GM04504 (cell line): ENCODE results near the gene RHOF.

Experiments
- DNase-seq: peaks from one replicate; pipeline ENCODE4 v3.0.0-alpha.2; 2012; ENCODE audit warnings: low read depth

Gene RHOF

DNA sequence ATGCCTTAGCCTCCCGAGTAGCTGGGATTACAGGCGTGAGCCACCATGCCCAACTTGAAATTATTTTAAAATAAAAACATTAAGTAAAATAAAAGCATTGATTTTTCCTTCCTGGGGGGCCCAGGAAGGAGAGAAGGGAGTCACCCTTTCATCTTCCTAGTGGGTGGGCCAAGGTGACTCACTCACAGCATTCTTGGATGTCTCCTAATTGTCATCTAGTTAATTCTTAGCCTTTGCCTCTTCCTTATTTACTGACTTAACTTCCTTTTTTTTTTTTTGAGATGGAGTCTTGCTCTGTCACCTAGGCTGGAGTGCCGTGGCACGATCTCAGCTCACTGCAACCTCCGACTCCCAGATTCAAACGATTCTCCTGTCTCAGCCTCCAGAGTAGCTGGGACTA, 51.7 kb downstream of the RHOF start:
- DNase-seq: no peak

DNA sequence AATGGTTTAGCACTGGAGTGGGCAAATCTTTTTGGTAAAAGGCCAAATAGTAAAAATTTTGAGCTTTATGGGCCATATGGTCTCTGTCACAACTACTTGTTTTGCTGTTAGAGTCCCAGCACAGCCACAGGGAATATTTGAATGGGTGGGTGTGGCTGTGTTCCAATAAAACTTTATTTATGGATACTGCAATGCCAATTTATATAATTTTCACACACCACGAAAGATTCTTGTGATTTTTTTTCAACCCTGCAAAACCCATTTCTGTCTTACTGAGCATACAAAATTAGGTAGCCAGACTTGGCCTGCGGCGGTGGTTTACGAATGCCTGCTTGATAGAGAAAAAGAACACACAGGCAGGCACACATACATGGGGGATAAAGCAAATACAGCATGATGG, 52.6 kb downstream of the RHOF start:
- DNase-seq: no peak

DNA sequence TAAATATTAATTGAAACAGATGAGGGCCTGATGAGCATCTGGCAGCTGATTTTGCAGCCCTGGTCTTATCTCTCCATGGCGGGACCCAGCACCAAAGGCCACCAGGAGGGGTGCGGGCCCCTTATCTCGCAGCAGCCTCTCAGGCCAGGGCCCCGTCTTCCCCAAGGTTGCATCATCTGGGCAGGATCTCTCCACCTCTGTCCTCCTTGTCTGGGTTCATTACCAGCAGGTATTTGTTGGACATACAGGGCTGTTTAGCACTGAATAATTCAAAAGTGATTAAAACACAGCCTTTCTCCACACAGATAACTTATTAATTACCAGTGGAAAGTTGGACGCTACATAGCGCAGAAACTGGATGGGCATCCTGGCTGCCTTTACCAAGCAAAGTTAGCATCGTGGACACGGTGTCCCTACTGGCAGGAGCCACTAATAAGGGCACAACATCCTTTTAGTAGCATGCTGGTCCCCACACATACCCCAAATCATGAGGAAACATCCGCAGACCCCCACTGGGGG, 55.1 kb downstream of the RHOF start:
- no peak for DNase-seq

DNA sequence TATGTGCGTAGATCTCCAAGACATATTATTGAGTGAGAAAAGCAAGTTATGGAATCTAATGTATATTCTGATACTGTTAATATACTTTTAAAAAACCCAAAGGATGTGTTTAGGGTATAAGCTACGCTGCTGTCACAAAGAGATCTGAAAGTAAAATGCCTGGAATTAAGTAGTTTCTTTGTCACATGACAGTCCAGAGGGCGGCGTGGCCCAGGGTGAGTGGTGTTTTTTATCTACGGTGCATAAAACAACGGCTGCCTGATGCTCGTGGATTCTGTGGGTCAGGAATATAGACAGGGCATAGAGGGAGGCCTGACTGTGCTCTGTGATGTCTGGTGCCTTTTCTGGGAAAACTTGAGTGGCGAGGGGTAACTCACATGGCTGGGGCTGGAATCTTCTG, 59.6 kb downstream of the RHOF start:
- no peak for DNase-seq

DNA sequence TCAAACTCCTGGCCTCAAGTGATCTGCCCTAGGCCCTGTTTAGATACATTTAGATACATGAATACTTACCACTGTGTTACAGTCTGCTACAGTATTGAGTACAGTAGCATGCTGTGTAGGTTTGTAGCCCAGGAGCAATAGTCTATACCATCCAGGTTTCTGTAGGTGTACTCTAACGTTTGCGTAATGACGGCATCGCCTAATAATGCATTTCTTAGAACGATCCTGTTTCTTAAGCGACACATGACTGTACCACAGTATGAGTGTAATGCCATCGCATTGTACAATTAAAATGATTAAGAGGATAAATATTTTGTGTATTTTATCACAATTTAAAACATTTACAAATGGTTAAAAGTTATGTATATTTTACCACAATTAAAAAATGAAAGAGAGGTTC, 62.0 kb downstream of the RHOF start:
- DNase-seq: no peak

DNA sequence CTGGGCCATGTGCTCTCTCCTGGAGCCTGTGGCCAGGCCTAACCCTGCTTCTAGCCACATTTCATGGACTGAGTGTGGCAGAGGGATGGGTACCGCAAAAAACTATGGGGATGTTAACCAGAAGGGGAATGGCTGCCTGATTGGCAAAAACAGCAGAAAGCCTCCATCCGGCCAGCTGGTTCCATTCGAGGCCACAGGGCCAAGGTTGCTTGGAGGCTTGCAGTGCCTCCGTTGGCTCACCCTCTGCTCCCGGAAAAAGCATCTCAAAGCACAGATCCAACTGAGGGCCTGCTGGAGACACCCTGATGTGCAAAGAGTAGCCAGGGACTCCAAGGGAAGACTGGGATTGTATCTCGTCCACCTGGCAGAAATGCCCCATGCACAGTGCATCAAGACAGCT, 64.5 kb downstream of the RHOF start:
- no peak for DNase-seq
